Measurements from ENCODE around the gene AP2M1. TPM values are rescaled to one million over a fixed set of nuclear protein-coding genes. Genes with fewer than 3 reads are reported as not detected.

Gene AP2M1
- total RNA-seq, 2 donors from 2014 or later: 278 to 314 TPM

DNA sequence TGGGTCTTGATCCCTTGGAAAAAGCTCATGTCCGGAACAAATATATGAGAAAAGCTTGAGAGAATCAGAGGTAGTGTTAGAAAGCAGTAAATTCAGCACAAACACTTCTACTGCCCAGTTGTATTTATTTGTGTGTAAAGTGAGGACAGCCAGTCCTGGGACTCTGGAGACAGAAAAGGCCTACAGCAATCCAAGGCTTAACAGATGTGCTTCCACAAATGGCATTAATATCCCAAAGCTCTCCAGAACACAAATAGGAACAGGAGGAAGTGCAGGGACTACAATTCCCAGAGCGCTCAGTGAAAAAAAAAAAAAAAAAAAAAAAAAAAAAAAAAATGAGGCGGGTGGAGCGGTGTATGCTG, 390 bp upstream of the AP2M1 start:
- DNase-seq (no peak), ATAC-seq (no peak)
- intact Hi-C loops (cut with DNase I): no loop called here

DNA sequence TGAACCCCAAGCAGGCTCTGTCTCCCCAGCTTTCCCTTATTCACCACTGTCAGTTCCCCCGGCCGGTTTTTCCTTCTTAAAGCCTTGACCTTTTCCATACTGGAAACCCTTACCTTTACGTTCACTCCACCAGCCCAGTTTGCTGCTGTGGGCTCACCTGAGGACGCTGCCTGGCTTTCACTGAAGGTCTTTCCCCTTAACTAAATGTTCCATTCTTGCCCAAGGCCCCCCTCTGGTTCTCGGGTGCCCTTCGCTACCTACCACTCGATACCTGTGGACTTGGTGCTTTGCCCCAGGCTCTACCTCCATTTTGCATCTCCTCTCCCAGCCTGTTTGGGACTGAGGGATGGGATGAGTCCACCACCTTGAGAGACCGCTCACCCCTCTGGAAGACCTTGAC, 851 bp downstream of the AP2M1 start:
- intact Hi-C loops (cut with DNase I): no loop called here
- ATAC-seq: no peak
- DNase-seq: no peak

DNA sequence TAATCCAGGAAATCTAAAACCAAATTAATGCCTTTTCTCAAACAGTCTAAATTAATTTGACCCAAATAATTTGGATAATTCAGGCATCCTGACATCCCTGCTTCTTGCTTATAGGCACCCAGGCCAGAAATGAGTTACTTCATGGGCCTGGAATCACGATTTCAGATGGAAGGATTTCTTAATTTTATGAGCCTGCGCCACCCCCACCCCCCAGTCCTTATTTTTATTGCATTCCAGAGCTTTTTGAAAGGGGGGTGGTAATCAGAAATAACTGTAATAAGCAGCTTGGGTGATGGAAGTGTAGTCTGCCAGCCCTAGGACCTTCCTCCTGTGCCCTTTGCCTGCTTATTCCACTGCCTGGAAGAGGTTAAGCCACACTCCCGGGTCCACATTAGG, 1.3 kb downstream of the AP2M1 start:
- DNase-seq: no peak
- ATAC-seq: no peak
- intact Hi-C loops (cut with DNase I): no loop called here

DNA sequence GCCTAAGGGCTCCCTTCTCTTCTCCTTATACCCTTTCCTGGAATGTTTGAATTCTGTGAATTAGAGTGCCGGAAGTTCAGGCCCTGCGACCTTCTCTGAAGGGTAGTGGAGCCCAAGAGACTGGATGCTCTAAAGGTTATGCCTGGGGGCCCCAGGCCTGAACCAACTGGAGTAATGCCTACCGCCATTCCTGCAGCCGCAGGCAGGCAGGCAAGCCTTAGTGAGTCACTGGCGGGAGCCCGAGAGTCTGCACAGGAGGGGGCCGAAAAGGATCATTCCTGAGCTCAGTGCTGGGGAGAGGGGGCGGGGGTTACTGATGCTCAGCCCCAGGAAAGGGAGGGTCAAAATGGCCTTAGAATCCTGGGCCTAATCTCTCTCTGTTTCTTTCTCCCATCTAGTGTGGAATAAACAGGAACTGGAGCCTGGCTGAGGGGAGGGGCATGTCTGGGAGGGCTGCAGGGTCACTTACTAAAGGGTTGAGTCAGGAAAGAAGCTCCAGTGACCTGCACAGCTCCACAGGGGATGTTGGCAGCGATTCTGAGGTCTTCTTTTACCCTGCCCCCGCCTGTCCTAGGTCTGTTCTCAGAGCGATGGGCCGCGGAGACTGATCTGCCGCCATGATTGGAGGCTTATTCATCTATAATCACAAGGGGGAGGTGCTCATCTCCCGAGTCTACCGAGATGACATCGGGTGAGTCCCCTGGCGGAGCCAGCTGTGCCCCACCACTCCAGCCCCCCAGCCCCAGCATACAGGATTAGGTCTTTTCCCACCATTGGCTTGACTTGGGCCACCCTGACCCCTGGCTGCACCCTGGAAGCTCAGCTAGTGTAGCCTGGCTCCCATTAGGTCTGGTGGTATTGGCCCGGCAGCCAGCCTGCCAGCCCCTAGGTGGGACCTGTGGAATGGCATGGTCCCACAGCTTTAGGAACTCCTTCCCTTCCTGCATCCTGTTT, 2.0 kb downstream of the AP2M1 start:
- ATAC-seq (peak; percentile 36 to 68), DNase-seq (peak; percentile 86)
- intact Hi-C loops (cut with DNase I): no loop called here

DNA sequence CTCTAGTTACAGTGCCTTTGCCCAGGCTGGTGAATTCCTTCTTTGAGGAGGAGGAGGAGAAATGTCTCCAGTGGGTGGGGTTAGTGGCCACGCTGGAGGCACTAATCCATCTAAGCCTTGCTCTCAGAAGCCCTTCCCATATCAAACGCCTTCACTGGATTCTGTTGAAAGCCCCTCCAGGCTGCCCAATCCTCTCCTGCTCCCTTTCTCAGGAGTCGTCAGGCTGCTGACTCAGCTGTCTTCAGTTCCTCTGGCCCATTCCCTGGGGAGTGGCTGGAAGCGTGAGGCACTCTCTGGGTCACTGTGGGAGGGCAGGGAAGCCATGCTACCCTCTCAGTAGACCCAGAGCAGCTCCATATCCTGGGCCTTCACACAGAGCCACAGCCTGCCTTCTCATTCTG, 2.7 kb downstream of the AP2M1 start:
- intact Hi-C loops (cut with DNase I): no loop called here
- ATAC-seq (no peak), DNase-seq (peak; percentile 53)

DNA sequence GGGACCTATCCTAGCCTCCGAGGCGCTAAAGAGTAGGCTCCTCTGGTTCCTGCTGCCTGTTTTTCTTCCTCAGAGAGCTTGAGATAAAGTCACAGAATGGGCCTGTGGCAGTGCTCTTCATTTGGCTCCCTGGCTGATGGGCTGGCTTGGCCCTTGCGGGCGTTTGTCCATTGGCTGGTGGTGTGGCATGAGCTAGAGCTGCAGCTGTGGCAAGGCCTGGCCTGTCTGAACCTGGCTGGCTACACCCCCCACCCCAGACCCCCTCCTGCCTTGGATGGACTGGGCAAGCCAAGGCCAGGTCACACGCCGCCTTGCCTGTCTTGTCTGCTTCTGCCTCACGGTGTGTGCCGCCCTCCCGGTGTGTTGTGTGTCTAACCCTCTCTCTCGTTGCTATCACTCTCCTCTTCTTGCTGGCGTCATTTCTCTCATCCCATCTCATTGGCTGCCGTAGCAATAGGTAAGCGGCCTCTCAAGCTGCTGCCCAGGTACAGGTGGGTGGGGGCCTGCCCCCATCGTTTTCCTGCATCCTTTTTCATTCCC, 3.2 kb downstream of the AP2M1 start:
- intact Hi-C loops (cut with DNase I): no loop called here
- no peak for DNase-seq
- ATAC-seq: no peak

DNA sequence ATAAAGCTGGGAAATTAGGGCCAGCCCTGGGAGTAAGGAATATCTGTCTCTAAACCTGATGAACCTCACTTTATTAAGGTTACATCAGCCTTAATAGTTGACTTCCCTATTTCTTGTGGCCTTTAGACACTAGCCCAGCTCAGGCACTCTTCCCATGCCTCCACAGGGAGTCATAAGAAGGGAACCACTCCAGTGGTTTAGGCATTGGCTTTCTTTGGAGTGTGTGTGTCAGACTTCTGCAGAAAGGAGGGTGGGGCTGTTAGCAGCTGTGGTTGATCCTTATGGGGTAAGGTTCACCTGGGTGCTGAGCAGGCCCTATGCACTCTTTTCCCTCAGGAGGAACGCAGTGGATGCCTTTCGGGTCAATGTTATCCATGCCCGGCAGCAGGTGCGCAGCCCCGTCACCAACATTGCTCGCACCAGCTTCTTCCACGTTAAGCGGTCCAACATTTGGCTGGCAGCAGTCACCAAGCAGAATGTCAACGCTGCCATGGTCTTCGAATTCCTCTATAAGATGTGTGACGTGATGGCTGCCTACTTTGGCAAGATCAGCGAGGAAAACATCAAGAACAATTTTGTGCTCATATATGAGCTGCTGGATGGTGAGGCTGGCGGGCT, 4.0 kb downstream of the AP2M1 start:
- ATAC-seq (no peak), DNase-seq (no peak)
- intact Hi-C loops (cut with DNase I): no loop called here

DNA sequence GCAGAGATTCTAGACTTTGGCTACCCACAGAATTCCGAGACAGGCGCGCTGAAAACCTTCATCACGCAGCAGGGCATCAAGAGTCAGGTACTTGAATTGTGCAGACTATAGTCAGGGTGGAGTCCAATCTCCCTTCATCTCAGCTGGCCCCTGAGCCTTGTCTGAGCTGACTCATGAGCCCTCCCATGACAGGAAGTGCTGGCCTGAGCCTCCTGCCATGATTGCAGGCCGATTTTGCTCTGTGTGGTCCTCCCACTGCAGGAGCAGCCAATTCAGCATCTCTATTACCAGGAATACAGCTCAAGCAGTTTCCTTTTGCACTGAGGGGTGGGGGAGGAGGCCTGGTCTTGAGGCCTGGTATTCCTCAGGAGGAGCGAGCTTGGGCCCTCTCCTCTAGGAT, 5.5 kb downstream of the AP2M1 start:
- intact Hi-C loops (cut with DNase I): no loop called here
- DNase-seq (no peak), ATAC-seq (no peak)

DNA sequence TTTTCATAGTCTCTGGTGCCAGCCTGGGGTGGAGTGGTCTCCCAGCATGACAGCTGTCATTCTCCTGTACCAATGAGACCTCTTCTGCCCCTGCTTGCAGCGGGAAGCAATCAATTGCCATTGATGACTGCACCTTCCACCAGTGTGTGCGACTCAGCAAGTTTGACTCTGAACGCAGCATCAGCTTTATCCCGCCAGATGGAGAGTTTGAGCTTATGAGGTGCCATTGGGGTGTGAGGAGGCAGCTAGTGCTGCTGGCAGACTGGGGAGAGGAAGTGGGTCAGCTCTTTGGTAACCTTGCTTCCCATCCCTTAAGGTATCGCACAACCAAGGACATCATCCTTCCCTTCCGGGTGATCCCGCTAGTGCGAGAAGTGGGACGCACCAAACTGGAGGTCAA, 6.9 kb downstream of the AP2M1 start:
- DNase-seq (no peak), ATAC-seq (no peak)
- intact Hi-C loops (cut with DNase I): no loop called here

DNA sequence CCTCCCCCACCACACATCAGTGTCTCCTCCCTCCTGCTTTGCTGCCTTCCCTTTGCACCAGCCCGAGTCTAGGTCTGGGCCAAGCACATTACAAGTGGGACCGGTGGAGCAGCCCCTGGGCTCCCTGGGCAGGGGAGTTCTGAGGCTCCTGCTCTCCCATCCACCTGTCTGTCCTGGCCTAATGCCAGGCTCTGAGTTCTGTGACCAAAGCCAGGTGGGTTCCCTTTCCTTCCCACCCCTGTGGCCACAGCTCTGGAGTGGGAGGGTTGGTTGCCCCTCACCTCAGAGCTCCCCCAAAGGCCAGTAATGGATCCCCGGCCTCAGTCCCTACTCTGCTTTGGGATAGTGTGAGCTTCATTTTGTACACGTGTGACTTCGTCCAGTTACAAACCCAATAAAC, 9.0 kb downstream of the AP2M1 start:
- no peak for ATAC-seq
- DNase-seq: no peak
- intact Hi-C loops (cut with DNase I): no loop called here

DNA sequence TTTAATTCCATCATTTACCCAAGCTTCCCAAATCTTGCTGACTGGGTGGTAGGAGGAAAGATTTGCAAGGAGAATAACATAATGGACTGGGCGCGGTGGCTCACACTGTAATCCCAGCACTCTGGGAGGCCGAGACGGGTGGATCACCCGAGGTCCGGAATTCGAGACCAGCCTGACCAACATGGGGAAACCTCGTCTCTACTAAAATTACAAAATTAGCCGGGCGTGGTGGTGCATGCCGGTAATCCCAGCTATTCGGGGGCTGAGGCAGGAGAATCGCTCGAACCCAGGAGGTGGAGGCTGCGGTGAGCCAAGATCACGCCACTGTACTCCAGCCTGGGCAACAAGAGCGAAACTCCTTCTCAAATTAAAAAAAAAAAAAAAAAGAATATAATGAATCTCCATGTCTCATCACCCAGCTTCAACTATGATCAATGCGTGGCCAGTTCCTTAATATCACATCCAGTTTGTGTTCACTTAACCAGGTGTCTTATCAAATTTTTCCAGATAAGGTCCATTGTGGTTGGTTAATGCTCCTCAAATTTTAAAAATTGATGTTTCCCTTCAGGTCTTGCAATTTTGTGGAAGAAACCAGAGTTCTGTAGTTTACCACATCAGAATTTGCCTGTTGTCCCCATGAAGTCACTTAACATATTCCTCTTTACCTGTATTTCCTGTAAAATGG, 10.0 kb downstream of the AP2M1 start:
- ATAC-seq (no peak), DNase-seq (no peak)
- intact Hi-C loops (cut with DNase I): loop anchor here in 1 of 2 donors (5.0 kb wide), 2 partner anchors 52 to 63 kb away; partner anchors contain the start of genes ALG3 and EEF1AKMT4

DNA sequence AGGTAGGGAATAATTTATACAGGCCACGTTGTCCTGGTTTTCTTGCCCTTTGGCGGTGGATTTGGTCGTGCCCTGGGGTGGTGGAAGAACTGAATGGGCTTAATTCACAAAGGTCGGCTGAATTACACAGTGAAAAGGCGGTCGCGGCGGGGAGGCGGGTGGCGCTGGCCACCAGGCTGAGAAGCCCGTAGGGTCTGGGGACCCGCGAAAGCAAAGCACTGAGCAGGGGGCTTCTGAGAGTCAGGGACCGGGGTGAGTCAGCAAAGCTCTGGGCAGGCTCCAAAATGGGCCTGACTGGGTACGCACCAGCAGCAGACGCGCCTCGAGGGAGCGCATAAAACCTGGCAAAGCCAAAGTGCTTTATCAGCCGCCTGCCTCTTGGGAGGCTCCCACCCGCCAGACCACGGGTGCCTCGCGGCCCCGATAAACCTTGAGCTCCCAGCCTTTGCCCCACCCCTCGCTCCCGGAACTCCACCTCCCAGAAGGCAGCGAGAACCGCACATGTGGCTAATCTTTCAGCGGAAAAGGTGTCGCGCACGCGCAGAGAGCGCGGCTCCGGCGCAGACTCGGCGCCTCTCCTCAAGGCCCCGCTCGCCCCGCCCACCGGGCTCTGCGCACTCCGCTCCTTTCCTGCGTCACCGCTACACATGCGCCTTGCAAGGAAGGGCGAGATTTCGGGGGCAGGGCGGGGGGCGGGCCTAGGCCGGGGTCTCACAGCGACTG, 11.0 kb downstream of the AP2M1 start:
- intact Hi-C loops (cut with DNase I): loop anchor here in 1 of 2 donors (5.0 kb wide), 2 partner anchors 53 to 62 kb away; partner anchors contain the start of genes ALG3 and EEF1AKMT4
- peak; percentile 96 to 98 for ATAC-seq
- DNase-seq: peak; percentile 100

DNA sequence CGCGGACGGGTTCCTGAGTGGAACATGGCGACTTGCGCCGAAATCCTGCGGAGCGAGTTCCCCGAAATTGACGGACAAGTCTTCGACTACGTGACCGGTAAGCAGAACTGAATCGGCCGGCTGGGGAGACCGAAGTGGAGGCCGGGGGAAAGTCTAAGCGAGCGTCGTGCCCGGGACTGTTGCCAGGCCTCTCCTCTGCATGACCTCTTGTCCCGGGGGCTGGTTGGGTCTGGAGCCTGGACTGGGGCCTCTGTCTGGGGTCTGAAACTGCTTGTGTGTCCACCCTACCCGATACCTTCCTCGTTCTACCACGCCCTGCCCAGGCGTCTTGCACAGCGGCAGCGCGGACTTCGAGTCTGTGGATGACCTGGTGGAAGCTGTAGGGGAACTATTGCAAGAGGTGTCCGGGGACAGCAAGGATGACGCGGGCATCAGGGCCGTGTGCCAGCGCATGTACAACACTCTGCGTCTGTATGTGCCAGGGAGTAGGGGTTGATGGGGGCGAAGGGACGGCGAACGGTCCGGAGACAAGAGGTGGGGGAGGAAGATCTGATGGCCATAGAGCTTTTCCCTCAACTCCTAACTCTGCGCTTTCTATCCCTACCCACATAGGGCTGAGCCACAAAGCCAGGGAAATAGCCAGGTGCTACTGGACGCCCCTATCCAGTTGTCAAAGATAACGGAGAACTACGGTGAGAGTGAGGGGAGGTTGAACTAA, 11.7 kb downstream of the AP2M1 start, which contains the start of gene ABCF3:
ABCF3 (plus strand) TSS at position 16 of the 718 bp plus-strand sequence; CDS start at position 25, 9 bp downstream.
- DNase-seq (peak; percentile 77), ATAC-seq (peak; percentile 21 to 46)
- intact Hi-C loops (cut with DNase I): loop anchor here in 1 of 2 donors (5.0 kb wide), 2 partner anchors 54 to 61 kb away; partner anchors contain the start of genes ALG3 and EEF1AKMT4

DNA sequence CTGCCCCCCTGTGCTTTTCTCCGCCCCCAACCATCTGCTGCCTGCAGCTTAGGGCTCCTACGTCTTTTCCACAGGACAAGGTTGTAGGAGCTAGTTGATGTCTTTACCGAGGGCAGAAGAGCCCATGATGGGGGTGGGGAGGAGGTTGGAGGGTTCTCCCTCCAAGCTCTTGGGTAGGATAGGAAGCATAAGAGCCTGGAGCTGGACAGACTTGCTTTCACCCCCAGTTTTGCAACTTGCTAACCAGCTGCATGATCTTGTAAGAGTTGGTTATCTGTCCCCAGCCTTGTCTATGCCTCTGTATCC, 12.2 kb downstream of the AP2M1 start:
- intact Hi-C loops (cut with DNase I): loop anchor here in 1 of 2 donors (5.0 kb wide), 2 partner anchors 55 to 60 kb away; partner anchors contain the start of genes ALG3 and EEF1AKMT4
- no peak for DNase-seq
- no peak for ATAC-seq

DNA sequence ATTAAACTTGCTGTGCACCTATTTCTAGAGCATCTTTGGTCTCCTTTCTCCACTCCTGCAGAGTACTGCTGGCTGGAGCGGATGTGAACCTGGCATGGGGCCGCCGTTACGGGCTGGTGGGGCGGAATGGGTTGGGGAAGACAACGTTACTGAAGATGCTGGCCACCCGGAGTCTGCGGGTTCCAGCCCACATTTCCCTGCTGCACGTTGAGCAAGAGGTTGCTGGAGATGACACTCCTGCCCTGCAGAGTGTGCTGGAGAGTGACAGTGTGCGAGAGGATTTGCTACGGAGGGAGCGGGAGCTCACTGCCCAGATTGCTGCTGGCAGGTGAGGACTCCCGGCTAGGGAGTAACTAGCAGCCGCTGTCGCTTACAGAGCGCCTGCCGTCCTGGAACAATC, 13.4 kb downstream of the AP2M1 start:
- DNase-seq (no peak), ATAC-seq (no peak)
- intact Hi-C loops (cut with DNase I): loop anchor here in 1 of 2 donors (5.0 kb wide), 2 partner anchors 56 to 59 kb away; partner anchors contain the start of genes ALG3 and EEF1AKMT4

DNA sequence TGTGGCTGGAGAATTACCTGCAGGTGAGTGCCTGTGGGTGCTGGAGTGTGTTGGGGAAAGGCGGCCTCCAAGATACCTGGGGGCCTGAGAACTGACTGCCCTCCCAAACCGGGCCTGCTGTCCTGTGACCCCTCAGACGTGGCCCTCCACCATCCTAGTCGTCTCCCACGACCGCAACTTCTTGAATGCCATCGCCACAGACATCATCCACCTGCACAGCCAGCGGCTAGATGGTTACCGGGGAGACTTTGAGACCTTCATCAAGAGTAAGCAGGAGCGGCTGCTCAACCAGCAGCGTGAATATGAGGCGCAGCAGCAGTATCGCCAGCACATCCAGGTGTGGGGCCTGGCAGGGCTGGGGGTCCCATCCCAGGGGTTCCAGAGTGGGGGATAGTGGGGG, 14.8 kb downstream of the AP2M1 start:
- intact Hi-C loops (cut with DNase I): loop anchor here in 1 of 2 donors (5.0 kb wide), 2 partner anchors 57 to 58 kb away; partner anchors contain the start of genes ALG3 and EEF1AKMT4
- no peak for DNase-seq
- ATAC-seq: no peak

DNA sequence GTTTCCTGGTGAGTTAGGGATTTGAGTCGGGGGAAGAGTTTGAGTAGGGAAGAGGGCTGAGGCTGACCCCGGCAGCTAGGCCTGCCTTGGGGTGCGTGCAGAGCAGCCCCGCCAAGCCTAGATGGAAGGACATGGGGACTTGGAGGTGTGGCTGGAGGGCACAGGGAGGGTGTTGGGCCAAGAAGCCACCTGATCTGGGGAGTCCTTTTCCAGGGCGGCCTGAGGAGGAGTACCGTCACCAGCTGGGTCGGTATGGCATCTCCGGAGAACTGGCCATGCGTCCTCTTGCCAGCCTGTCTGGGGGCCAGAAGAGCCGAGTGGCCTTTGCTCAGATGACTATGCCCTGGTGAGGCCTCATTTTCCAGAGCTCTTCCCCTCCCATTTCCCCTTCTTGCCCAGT, 18.2 kb downstream of the AP2M1 start:
- DNase-seq (no peak), ATAC-seq (no peak)
- intact Hi-C loops (cut with DNase I): no loop called here

DNA sequence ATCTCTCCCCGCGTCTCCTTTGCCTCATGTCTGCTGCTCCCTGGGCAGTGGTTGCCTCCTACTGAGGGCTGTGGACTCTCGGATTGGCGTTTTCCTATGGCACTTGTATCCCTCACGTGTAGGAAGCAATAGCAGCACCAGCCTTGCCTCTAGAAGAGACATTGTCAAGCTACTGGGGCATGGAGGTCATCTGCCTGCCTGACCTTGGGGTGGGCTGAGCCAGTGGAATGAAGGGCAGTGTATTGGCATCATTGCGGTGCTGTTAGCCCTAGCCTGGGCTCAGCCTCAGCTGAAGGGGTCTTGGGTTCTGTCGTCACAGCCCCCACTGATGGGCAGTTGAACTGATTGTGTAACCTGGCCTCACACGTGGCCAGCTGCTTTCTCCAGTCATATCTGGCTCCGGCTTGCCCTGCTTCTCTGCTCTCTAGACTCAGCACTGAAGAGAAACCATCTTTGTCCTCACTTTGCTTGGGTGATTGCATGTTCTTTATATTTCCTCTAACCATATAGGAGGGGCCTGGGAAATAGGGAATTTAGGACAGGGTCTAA, 19.4 kb downstream of the AP2M1 start:
- DNase-seq: no peak
- intact Hi-C loops (cut with DNase I): no loop called here
- peak in 1 of 2 donors; percentile 7 for ATAC-seq
